ENCODE results near the gene MYLK.

DNA sequence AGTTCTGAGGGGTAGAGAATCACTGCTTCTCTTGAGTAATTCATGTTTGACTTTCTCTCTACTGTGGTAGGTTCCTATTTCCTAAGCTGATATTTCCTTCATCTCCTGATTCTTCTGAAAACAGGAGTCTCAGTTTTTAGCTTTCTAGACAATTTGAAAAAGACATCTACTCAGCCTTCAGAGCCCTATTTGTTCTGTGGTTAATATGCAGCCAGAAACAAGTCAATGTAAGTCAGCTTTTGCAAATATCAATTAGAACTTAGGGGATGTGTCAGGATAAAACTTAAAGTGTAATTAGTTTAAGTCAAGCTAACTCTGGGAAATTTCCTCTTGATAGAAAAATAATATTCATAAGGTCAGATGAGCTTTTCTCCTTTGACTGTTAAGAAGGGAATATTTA lies 277.6 kb downstream of the MYLK start:
- TF ChIP-seq EZH2 (IDR thresholded peaks at IDR 0.05; ENCODE audit: borderline replicate concordance) = no peak
- TF ChIP-seq, protein P1, sequence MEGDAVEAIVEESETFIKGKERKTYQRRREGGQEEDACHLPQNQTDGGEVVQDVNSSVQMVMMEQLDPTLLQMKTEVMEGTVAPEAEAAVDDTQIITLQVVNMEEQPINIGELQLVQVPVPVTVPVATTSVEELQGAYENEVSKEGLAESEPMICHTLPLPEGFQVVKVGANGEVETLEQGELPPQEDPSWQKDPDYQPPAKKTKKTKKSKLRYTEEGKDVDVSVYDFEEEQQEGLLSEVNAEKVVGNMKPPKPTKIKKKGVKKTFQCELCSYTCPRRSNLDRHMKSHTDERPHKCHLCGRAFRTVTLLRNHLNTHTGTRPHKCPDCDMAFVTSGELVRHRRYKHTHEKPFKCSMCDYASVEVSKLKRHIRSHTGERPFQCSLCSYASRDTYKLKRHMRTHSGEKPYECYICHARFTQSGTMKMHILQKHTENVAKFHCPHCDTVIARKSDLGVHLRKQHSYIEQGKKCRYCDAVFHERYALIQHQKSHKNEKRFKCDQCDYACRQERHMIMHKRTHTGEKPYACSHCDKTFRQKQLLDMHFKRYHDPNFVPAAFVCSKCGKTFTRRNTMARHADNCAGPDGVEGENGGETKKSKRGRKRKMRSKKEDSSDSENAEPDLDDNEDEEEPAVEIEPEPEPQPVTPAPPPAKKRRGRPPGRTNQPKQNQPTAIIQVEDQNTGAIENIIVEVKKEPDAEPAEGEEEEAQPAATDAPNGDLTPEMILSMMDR (IDR thresholded peaks at IDR 0.05; ENCODE audit: poor library complexity) = no peak
